Measurements from ENCODE around the gene WDR5. TPM values are rescaled to one million over a fixed set of nuclear protein-coding genes. Genes with fewer than 3 reads are reported as not detected.

The WDR5 gene
- total and polyA plus RNA-seq, 10 of the 15 experiments (the other 5 are each of a cell fraction or from before 2014, with no cell fraction given): 1.4 to 43.7 (median 33.2) TPM

DNA sequence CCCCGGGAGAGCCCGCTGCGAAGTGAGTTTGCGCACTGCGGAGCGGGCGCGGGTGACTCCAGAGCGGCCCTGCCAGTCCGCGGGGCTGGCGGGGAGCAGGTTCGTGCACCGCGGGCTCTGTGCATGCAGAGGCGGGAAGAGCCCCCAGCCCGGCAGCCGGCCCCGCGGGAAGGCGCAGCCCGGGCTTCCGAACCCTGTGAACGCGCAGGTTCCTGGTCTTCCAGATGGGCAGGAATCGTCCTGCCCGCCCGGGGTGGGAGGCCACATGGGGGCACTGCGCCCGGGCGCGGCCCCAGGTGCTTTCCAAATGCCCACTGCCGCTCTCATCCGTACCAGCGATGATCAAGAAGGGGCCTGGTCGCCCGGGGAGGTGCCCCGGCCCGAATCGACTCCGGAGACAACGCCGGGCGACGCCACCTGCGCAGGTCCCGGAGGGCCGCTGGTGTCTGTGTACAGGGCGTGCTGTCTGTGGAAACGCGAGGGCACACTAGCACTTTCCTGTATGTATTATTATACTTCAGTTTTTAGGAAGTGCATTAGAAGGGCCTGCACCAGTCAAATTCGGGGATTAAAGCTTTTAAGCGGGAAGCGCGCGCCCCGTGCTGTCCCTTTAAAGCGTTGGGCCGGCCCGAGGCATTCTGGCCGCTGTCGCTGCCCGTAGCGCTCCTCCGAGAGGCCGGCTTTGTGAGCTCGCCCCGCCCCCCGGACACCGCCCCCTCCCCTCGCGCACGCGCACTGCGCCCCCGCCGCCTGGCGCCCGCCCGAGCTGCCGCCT is at the start of gene WDR5 (continued):
- TF ChIP-seq FOXM1 (IDR thresholded peaks at IDR 0.05; ENCODE audit: low read depth, low read length) (no peak), HDAC6 (IDR thresholded peaks at IDR 0.05; ENCODE audit: unreplicated experiment) (peak; percentile 78), IKZF1 (conservative IDR thresholded peaks at IDR 0.05) (peak; percentile 69), PAX8 (IDR thresholded peaks at IDR 0.05) (no peak), TAF1 (IDR thresholded peaks at IDR 0.05; ENCODE audit: borderline replicate concordance, low read depth, low read length) (no peak), TCF12 (IDR thresholded peaks at IDR 0.05; ENCODE audit: low read depth, low read length) (no peak), RBBP5 (conservative IDR thresholded peaks at IDR 0.05) (no peak), HSF1 (IDR thresholded peaks at IDR 0.05; ENCODE audit: low read depth, low read length) (no peak), E2F4 (IDR thresholded peaks at IDR 0.05; ENCODE audit: low read depth, low read length) (no peak), CBX3 (IDR thresholded peaks at IDR 0.05; ENCODE audit: borderline replicate concordance, low read depth) (no peak), BHLHE40 (IDR thresholded peaks at IDR 0.05; ENCODE audit: borderline replicate concordance in 1 of 2, low read depth in 2 of 2, low read length in 1 of 2) (peak in 1 of 2 experiments; percentile 46; a peak in 2 of 4 replicates), GATAD2B (conservative IDR thresholded peaks at IDR 0.05; ENCODE audit: low read depth) (peak; percentile 77; the same call in 1 of the 2 replicates), DPF2 (IDR thresholded peaks at IDR 0.05) (peak; percentile 49; the same call in 1 of the 2 replicates), ZNF24 (IDR thresholded peaks at IDR 0.05) (no peak), EED (IDR thresholded peaks at IDR 0.05; ENCODE audit: low read depth) (peak; percentile 24; the same call in 1 of the 2 replicates), ZNF217 (IDR thresholded peaks at IDR 0.05) (no peak), FOXK2 (IDR thresholded peaks at IDR 0.05) (peak; percentile 91), MYC (IDR thresholded peaks at IDR 0.05; ENCODE audit: insufficient read depth, insufficient read length, insufficient replicate concordance, low read length, severe bottlenecking) (no peak), RELA (IDR thresholded peaks at IDR 0.05; ENCODE audit: borderline replicate concordance, partially characterized antibody) (peak; percentile 35), CREM (IDR thresholded peaks at IDR 0.05; ENCODE audit: low read depth) (0 out of 2 replicates have a peak, but pooled peaks have one; percentile 32), SREBF2 (IDR thresholded peaks at IDR 0.05; ENCODE audit: low read length) (no peak)
- TF ChIP-seq, protein P1, sequence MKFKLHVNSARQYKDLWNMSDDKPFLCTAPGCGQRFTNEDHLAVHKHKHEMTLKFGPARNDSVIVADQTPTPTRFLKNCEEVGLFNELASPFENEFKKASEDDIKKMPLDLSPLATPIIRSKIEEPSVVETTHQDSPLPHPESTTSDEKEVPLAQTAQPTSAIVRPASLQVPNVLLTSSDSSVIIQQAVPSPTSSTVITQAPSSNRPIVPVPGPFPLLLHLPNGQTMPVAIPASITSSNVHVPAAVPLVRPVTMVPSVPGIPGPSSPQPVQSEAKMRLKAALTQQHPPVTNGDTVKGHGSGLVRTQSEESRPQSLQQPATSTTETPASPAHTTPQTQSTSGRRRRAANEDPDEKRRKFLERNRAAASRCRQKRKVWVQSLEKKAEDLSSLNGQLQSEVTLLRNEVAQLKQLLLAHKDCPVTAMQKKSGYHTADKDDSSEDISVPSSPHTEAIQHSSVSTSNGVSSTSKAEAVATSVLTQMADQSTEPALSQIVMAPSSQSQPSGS (IDR thresholded peaks at IDR 0.05; ENCODE audit: low read length): no peak
- TF ChIP-seq, protein P2, sequence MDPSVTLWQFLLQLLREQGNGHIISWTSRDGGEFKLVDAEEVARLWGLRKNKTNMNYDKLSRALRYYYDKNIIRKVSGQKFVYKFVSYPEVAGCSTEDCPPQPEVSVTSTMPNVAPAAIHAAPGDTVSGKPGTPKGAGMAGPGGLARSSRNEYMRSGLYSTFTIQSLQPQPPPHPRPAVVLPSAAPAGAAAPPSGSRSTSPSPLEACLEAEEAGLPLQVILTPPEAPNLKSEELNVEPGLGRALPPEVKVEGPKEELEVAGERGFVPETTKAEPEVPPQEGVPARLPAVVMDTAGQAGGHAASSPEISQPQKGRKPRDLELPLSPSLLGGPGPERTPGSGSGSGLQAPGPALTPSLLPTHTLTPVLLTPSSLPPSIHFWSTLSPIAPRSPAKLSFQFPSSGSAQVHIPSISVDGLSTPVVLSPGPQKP (IDR thresholded peaks at IDR 0.05; ENCODE audit: low read depth, low read length): no peak
- TF ChIP-seq, protein P3, sequence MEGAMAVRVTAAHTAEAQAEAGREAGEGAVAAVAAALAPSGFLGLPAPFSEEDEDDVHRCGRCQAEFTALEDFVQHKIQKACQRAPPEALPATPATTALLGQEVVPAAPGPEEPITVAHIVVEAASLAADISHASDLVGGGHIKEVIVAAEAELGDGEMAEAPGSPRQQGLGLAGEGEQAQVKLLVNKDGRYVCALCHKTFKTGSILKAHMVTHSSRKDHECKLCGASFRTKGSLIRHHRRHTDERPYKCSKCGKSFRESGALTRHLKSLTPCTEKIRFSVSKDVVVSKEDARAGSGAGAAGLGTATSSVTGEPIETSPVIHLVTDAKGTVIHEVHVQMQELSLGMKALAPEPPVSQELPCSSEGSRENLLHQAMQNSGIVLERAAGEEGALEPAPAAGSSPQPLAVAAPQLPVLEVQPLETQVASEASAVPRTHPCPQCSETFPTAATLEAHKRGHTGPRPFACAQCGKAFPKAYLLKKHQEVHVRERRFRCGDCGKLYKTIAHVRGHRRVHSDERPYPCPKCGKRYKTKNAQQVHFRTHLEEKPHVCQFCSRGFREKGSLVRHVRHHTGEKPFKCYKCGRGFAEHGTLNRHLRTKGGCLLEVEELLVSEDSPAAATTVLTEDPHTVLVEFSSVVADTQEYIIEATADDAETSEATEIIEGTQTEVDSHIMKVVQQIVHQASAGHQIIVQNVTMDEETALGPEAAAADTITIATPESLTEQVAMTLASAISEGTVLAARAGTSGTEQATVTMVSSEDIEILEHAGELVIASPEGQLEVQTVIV (IDR thresholded peaks at IDR 0.05; ENCODE audit: borderline replicate concordance, partially characterized antibody): peak; percentile 46

Measured in GM12878 (cell line).